NCI-H2171 (cell line): ENCODE results near the gene BMERB1.
"Not testable (repeated sequence)": the region's sequence is repeated elsewhere in the genome, so short reads cannot be mapped to it uniquely, and the experiment has no call there.

Experiments
- DNase-seq: peaks from one replicate; lab custom pipeline; 2025; lab: John Stamatoyannopoulos, UW

BMERB1 gene

DNA sequence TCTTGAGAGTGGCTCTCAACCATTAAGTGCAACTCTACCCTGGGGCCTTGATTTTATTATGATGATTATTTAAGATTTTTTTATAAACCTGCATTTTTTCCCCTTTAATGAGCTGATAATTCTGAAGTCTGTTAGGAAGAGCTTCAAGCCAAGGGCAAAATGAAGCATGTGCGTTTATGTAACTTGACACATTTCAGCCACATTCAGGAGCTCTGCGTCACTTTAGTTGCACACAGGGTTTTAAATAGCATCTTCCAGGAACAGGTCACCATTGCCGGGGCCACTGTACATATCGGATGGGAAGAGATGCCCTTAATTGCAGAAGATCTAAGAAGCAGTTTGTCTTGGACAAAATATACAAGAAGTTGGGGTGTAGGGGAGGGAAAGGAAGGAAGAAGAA, 89.6 kb downstream of the BMERB1 start:
- DNase-seq = no peak

DNA sequence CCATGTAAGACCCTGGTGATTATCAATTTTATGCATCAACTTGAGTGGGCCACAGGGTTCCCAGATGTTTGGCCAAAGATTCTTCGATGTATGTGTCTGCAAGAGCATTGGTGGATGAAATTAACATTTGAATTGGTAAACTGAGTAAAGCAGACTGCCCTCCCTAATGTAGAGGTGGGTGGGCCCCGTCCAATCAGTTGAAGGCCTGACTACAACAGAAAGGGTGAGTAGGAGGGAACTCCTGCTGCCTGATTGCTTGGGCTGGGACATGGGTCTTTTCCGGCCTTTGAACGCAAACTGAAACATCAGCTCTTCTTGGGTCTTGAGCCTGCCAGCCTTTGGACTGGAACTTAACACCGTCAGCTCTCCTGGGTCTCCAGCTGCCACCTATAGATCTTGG, 90.6 kb downstream of the BMERB1 start:
- DNase-seq = no peak

DNA sequence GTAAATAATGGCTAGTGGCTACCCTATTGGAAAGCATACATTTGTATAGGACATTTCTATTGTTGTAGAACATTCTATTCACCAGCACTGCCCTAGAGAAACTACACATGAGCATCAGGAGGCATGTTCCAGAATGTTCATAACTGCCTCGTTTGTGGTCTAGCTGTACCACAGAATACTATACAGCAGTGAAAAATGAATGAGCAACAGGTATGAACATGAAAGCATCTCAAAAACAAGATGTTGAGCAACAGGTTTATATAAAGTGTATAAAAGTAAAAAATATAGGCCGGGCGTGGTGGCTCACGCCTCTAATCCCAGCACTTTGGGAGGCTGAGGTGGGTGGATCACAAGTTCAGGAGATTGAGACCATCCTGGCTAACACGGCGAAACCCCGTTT, 91.7 kb downstream of the BMERB1 start:
- no peak for DNase-seq

DNA sequence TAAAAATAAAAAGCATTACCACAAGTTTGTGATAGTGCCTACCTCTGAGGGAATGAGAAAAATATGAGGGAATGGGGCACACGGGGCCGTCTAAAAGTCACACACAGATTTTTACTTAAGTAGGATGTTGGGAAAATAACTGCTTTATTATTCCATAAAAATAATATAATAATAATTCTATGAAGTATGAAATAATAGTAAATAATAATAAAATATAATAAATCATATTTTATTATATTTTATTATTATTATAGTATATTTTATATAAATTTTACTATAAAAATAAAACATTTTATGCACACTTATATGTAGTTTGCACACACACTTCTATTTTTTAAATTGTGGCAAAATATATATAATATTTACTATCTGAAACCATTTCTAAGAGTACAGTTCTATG, 92.3 kb downstream of the BMERB1 start:
- DNase-seq = no peak

DNA sequence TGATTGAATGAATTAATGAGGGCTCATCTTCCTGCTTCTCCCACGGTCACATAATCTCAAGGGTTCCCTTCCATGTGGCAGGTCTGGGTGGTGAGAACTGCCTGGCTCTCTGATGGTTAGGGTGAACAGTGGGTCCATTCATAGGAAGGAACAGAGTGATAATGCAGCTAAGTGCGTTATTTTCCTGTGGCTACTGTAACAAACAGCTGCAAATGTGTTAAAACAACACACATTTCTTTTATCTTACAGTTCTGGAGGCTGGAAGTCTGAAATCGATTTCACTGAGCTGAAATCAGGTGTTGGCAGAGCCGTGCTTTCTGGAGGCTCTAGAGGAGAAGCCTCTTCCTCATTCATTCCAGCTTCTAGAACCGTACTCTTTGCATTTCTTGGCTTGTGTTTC, 95.3 kb downstream of the BMERB1 start:
- no peak for DNase-seq

DNA sequence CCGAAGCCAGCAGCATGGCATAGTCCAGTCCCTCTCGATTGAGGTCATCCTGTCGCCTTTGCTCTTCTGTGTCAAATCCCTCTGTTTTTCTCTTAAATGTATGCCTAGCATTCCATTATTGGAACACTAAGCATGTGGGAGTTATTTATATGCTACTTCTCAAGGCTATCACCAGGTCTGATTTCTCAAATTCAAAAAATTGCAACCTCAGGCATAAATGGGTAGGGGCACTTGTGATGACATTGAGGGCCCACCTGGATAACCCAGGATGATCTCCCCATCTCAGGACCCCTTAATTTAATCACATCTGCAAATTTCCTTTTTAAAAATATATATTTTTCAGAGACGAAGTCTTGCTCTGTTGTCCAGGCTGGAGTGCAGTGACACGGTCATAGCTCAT, 95.7 kb downstream of the BMERB1 start:
- no peak for DNase-seq

DNA sequence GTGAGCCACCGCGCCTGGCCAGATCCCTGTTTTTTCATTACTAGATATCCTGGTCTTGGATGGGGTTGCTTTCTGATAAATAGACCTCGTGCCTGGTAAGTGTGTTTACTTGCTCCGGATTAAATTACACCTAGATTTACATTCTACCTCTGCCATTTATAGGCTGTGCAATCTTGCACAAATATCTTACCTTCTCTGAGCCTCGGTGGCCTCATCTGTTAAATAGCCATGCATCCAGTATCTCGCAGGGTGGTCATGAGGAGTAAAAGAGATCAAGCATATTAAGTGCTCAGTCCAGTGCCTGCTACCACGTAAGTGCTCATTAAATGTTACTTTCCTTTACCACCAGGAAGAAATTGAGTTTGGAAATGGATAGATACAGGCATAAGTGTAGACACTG, 98.4 kb downstream of the BMERB1 start:
- no peak for DNase-seq

DNA sequence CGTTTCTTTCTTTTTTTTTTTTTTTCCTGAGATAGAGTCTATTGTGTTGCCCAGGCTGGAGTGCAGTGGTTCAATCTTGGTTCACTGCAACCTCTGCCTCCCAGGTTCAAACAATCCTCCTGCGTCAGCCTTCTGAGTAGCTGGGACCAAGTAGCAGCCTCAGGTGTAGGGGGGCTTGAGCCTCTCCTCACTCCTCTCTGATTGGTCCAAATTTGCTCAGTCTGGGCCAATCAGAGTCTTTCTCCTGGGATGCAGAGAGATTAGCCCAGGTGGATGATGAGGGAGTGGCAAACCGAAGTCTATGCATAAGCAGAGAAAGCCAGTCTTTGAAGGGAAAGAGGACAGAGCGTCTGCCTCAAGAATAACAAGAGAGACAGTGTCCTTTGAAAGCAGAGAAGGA, 99.0 kb downstream of the BMERB1 start:
- DNase-seq = no peak

DNA sequence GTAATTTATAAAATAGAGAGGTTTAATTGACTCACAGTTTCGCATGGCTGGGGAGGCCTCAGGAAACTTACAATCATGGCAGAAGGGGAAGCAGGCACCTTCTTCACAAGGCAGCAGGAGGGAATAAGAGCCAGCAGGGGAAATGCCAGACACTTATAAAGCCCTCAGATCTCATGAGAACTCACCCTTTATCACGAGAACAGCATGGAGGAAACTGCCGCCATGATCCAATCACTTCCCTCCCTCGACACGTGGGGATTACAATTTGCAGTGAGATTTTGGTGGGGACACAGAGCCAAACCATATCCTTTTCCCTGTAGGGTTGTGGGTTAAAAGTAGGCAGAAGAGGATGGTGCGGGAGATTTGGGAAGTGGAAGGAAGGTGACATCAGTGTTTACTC, 101.4 kb downstream of the BMERB1 start:
- DNase-seq = no peak

DNA sequence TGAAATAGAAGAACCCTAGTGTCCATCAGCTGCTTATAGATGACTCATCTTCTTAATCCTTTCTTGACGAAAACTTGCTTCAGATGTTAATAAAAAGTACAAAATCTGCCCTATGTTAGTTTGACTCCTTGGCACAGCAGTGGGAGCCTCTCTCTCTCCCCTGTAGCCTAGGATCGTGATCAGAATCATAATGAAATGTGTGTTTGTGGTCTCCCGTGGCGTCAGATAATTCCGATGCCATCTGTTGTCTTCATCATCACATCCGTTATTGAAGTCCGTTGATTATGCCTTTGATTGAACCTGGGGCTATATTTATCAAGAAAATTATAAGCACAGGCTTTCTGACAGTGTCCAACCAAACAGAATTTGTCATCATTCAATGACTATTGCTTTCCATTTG, 102.5 kb downstream of the BMERB1 start:
- no peak for DNase-seq

DNA sequence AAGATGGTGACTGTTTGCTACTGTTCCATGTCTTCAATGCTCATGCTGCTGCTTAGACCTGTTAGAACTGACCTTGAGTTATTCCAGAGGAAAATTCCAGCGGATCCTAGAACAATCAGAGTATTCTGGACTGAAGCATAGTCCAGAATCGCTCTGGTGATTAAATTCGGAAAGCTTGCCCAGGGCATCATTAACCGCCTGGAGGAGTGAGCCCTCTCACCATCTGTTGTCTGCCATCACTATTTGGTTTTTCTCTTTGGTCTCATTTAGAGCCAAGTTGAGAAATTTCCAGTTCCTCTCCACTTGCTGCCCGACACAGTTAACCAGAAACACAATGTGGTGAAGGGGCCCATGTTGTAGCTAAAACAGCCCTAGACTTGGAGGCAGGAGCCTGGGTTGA, 104.1 kb downstream of the BMERB1 start:
- no peak for DNase-seq

DNA sequence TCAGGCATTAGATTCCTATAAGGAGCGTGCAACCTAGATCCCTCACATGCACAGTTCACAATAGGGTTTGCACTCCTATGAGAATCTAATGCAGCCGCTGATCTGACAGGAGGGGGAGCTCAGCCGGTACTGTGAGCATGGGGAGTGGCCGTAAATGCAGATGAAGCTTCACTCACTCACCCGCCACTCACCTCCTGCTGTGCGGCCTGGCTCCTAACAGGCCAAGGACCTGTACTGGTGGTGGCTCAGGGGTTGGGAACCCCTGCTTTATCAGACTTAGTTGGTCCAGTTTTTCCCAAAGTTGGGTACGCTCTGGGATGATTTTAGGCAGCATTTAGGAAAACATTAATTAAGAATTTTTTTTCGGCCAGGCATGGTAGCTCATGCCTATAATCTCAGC, 104.8 kb downstream of the BMERB1 start:
- DNase-seq = no peak

DNA sequence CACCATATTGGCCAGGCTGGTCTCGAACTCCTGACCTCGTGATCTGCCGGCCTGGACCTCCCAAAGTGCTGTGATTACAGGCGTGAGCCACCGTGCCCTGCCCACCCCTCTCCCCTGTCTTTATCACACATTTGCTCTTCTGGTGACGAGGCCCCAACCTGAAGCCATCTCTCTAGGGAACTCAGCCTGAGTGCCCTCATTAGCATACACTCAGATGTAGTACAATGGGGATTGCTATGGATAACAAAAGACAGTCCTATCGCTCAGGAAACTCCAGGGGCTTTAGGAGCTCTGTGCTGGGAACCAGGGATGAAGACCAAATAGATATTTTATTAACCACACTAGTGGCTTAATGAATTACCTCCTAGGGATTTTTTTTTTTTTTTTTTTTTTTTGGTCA, 107.9 kb downstream of the BMERB1 start:
- DNase-seq = peak; percentile 47

DNA sequence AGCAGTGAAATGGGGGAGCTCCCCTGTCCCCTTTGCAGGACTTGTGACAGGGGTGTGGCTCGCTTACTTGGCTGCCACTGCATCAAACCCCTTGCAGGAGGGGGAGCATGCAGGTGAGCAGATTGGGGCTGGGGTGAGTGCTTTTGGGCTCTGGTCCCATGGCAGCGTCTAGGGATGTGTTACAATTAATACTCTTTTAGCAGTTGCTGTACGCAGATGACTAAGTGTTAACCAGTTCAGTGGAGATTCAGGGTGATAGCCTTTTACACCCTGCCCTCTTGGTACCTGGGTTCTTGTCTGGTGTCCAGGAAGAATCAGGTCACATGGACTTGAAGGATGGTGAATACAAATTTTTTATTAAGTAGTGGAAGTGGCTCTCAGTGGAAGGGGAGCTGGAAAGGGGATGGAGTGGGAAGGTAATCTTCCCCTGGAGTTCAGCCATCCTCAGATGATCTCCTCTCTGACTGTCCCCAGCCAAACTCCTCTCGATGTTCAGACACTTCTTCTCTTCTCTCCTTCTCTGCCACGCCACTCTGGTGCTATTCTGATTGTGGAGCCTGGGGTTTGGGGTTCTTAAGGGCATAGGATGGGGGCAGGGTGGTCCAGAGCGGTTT, 108.5 kb downstream of the BMERB1 start:
- DNase-seq = no peak

DNA sequence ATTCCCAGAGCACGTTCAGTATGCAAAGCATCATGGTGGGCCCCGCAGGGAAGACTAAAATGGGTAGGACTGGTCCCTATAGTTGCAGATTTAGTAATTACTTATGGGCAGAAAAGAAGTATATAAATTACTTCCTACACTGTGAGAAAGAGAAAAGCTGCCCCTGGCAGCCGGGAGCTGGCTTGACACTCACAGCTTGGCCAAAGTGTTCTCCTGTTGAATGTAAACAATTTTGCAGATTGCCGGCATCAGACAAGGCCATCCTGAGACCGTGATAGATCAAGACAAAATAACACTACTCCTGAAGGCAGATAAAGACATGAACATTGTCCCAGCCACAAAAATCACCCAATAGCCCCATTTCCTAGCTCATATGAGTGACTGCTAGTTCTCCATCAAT, 110.0 kb downstream of the BMERB1 start:
- DNase-seq = no peak

DNA sequence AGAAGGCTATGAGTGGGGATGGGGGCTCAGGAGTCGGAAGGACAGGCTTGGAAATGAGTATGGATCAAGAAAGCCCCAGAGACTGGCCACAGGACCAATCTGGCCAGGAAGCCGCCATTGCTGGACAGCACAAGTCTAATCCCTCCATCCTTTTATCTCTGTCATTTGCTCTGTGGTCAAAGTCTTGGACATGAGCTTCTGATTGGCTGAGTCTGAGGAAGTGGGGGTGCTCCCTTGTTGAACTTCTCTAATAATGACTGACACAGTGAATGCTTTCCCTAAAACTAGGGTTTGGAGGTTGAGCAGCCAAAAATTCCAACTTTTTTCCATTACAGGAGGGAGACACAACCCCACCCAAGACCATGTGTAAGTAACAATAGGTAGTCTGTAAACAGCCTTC, 111.2 kb downstream of the BMERB1 start:
- no peak for DNase-seq

DNA sequence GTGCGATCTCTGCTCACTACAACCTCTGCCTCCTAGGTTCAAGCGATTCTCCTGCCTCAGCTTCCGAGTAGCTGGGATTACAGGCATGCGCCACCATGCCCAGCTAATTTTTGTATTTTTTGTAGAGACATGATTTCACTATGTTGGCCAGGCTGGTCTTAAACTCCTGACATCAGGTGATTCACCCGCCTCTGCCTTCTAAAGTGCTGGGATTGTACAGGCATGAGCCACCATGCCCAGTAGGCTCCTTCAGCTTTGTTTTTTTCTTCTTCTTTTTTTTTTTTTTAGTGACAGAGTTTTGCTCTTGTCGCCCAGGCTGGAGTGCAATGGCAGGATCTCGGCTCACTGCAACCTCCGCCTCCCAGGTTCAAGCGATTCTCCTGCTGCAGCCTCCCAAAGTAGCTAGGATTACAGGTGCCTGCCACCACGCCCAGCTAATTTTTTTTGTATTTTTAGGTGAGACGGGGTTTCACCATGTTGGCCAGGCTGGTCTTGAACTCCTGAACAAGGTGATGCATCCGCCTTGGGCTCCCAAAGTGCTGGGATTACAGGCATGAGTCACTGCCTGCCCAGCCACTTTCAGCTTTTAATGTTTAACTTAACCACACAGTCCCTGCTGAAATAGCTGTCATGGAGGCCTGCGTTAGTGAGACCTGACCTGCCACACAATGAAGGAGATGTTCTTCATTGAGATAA, 112.8 kb downstream of the BMERB1 start:
- DNase-seq = not testable (repeated sequence)

DNA sequence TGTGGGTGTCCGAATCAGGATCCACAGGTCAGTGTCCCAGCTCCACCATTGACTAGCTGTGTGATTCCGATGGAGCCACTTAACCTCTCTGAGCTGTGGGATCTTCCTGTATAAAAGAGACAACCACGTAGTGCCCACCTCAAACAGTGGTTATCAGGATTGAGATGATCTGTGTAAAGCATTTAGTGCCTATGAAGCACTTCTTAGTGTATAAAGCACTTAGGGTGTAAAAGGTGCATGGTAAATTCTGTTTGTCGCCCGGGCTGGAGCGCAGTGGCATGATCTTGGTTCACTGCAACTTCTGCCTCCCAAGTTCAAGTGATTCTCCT, 113.3 kb downstream of the BMERB1 start:
- DNase-seq = no peak

DNA sequence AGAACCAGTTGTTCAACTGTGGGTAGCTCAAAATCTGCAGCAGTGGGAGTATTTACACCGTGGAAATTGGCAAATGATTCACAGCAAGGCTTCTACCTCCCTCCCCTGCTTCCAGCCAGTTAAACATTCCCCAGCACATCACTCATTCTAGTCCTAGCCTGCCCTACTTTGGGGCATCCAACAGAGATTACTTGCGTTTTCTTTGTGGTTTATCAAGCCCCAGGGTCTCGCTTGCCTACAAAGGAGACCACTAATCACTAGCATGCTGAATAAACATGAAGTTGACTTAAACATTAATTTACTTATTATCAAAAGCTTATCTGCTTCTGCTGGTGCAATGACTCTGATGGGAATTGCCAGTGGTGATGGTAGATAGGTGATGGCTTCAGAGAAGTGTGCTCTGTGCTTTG, 114.1 kb downstream of the BMERB1 start:
- no peak for DNase-seq

DNA sequence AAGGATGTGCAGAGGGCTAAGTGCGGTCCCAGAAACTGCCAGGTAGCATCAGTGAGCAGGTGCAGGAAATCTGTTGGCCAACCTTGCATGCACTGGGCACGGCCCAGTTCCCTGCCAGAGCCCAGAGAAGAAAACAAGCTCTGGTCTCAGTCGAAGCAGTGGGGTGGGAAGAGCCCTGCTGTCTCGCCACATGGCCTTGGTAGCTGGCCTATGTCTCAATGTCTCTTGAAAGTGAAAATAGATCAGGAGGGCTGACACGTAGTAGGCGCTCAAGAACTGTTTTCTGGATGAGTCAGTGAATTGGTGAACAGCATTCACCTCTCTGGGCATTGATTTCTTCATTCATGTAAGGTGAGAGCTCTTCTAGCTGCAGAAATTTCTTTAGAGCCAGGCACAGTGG, 118.1 kb downstream of the BMERB1 start:
- no peak for DNase-seq

DNA sequence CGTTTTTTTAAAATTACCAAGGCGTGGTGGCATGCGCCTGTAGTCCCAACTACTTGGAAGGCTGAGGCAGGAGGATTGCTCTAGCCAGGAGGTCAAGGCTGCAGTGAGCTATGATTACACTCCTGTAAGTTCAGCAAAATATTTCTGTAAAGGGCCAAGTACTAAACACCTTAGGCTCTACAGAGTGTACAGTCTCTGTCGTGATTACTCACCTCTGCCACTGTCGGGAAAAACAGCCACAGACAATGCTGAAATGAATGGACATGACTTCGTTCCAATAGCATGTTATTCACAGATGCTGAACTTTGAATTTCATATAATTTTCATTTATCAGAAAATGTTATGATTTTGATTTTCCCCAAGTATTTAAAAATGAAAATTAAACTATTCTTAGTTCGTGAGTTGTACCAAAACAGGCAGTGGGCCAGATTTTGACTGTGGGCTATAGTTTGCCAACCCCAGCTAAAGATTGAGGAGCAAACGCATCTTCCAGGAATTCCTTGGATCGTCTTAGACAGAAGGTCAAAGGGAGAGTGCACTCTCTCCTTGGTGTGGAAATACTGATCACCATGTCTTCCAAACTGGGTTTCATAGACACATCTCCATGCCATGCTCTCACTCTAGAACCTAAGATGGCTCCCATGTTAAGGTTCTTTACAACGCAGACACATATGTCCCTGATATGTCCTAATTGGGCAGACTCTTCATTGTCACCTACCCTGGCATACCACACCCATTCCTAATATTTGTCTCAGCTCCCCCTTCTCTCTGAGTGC, 119.1 kb downstream of the BMERB1 start:
- no peak for DNase-seq

DNA sequence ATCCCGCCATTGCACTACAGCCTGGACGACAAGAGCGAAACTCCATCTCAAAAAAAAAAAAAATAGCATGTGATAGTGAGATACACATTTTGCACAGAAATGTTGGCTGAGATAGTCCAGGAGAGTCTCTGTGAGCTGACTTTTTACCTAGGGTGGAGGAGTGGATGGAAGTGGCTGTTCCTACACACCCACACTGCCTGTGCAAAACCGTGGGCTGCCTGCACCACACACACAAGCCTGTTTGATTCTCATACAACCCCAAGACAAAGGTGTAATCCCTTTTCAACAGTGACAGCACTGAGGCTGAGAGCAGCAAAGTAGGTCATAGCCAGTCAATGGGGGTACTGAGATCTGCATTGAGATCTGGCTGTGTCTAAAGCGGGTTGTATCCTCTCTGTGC, 121.7 kb downstream of the BMERB1 start:
- DNase-seq = no peak

DNA sequence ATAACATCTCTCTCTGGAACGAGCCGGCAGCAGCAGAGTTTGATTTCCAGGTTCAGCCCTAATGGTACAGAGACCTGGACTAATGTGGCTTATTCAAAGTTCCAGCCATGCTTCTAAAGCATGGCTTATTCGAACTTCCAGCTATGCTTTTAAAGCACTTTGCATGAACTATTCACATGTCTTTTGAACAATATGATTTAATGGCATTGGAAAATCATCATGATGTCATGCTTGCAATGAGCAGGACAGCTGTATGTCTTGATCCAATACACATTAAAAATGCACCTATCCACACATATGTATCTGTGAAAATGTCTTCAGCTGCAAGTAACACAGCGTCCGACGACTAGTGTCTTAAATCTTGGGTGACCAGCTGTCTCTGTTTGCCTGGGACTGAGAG, 122.9 kb downstream of the BMERB1 start:
- DNase-seq = no peak

DNA sequence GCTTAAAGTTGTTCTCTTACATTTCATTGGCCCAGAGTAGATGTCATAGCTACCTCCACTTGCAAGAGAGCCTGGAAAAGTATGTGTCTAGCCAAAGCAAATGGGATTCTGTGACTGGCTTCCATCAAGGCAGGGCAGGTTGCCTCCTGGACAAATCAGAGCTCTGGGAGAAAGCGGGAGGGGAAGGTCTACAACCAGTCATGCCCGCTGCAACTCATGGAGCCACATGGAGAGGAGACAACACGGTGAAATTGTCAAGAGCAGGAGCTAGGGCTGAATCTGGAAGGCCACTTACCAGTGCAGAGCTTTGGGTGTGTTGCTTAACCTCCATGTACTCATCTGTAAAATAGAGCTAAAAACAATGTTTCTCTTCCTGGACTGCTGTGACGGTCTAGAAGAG, 124.8 kb downstream of the BMERB1 start:
- no peak for DNase-seq
